ENCODE results near the gene FRAS1.

DNA sequence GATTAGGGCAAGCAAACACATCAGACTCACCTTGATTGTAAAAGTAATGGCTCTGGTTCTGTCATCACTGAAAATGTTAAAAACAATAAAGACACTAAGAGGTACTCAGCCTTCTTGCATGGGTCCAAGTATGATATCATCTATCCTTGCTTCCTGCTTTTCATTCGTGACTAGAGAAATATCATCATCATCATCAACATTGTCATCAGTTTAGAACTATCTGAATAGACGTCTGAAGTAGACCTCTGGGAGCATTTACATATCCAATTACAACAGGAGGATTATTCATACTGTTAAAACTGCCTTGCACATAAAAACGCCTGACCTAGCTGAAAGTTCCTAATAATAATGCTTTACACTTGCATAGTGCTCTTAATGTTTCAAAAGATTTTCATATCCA lies 9.8 kb upstream of the FRAS1 start:
- TF ChIP-seq POLR2A (IDR thresholded peaks at IDR 0.05): no peak
- TF ChIP-seq, protein P1, sequence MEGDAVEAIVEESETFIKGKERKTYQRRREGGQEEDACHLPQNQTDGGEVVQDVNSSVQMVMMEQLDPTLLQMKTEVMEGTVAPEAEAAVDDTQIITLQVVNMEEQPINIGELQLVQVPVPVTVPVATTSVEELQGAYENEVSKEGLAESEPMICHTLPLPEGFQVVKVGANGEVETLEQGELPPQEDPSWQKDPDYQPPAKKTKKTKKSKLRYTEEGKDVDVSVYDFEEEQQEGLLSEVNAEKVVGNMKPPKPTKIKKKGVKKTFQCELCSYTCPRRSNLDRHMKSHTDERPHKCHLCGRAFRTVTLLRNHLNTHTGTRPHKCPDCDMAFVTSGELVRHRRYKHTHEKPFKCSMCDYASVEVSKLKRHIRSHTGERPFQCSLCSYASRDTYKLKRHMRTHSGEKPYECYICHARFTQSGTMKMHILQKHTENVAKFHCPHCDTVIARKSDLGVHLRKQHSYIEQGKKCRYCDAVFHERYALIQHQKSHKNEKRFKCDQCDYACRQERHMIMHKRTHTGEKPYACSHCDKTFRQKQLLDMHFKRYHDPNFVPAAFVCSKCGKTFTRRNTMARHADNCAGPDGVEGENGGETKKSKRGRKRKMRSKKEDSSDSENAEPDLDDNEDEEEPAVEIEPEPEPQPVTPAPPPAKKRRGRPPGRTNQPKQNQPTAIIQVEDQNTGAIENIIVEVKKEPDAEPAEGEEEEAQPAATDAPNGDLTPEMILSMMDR (IDR thresholded peaks at IDR 0.05): no peak

Measured in prostate gland (tissue), 2 donors.